Fibroblast of lung (primary cell): ENCODE data around the gene WWOX. TPM values are rescaled to one million over a fixed set of nuclear protein-coding genes. Genes with fewer than 3 reads are reported as not detected.

ENCODE experiments used
- DNase-seq, 2 donors: peaks; one replicate each; pipeline versions ENCODE4 v3.0.0 to v3.0.0-alpha.2; 2010; ENCODE audit warnings: low read depth in 2 of 2
- H2AFZ ChIP-seq: 2 replicates; pipeline ENCODE4 v1.5.1; 2012; ENCODE audit warnings: low read length, control low read depth, inconsistent platforms
- H3K27ac ChIP-seq: 2 replicates; pipeline ENCODE4 v1.5.1; 2011; ENCODE audit warnings: low read length, control low read depth; ENCODE audit not compliant: insufficient read depth
- H3K27me3 ChIP-seq: 2 replicates; pipeline ENCODE4 v1.5.1; 2011; ENCODE audit warnings: mild to moderate bottlenecking, low read length; ENCODE audit not compliant: control insufficient read depth, insufficient read depth
- H3K36me3 ChIP-seq: 2 replicates; pipeline ENCODE4 v1.5.1; 2011; ENCODE audit warnings: low read length; ENCODE audit not compliant: control insufficient read depth, insufficient read depth
- H3K4me1 ChIP-seq: 2 replicates; pipeline ENCODE4 v1.5.1; 2011; ENCODE audit warnings: low read length; ENCODE audit not compliant: control insufficient read depth, insufficient read depth; ENCODE audit errors: extremely low read depth
- H3K4me2 ChIP-seq: 2 replicates; pipeline ENCODE4 v1.5.1; 2011; ENCODE audit warnings: low read length, control low read depth; ENCODE audit not compliant: insufficient read depth; ENCODE audit errors: extremely low read depth
- H3K4me3 ChIP-seq, 4 experiments: fragments of 200-600 bp in 1 of 4; sonication (generic) in 1 of 4; replicated peaks in 1 of 4; 2 replicates each; pipeline ENCODE4 v1.5.1; 2011 to 2016; ENCODE audit warnings: low read length in 4 of 4, low read depth in 3 of 4, mild to moderate bottlenecking in 3 of 4, control low read depth in 2 of 4, inconsistent platforms in 1 of 4, mixed read lengths in 1 of 4; ENCODE audit not compliant: insufficient read depth in 1 of 4; ENCODE audit errors: control extremely low read depth in 1 of 4
- H3K79me2 ChIP-seq: 2 replicates; pipeline ENCODE4 v1.5.1; 2012; ENCODE audit warnings: mild to moderate bottlenecking, low read length, inconsistent platforms; ENCODE audit not compliant: control insufficient read depth, insufficient read depth
- H3K9ac ChIP-seq: 2 replicates; pipeline ENCODE4 v1.5.1; 2011; ENCODE audit warnings: mild to moderate bottlenecking, low read length, control low read depth; ENCODE audit not compliant: insufficient read depth
- H3K9me3 ChIP-seq: 2 replicates; pipeline ENCODE4 v1.5.1; 2012; ENCODE audit warnings: low read depth, low read length; ENCODE audit not compliant: control insufficient read depth, insufficient read depth
- H4K20me1 ChIP-seq: 2 replicates; pipeline ENCODE4 v1.5.1; 2011; ENCODE audit warnings: low read length; ENCODE audit not compliant: control insufficient read depth, insufficient read depth; ENCODE audit errors: extremely low read depth
- EZH2 ChIP-seq: IDR thresholded peaks from 2 replicates; pipeline ENCODE4 v1.5.1; 2012; ENCODE audit warnings: low read length, control low read depth, mild to moderate bottlenecking; ENCODE audit errors: missing control alignments
- polyA plus RNA-seq, 2 donors: library from polyadenylated mRNA; depleted of rRNA in 1 of 2; stranded (reverse) in 1 of 2; unstranded in 1 of 2; fragments of >200 nt; gene quantifications; 2 replicates each; pipeline ENCODE4 v1.2.1, GENCODE V29; 2011 to 2012; ENCODE audit warnings: missing spikeins in 1 of 2
- total RNA-seq: library from RNA; depleted of rRNA; stranded (reverse); fragments of >200 nt; gene quantifications from 2 replicates; pipeline ENCODE4 v1.2.1, GENCODE V29; 2014
- TF ChIP-seq, protein P1 (sequence below), 2 donors: IDR thresholded peaks in 1 of 2; conservative IDR thresholded peaks in 1 of 2; 1 replicate in 1 of 2; 2 replicates in 1 of 2; pipeline ENCODE4 v1.5.1; 2011 to 2012; ENCODE audit warnings: low read length in 2 of 2, control low read depth in 1 of 2, inconsistent platforms in 1 of 2, low read depth in 1 of 2, mild to moderate bottlenecking in 1 of 2

The WWOX gene
- total and polyA plus RNA-seq, 2 donors (not counting 1 experiment from before 2014, with no cell fraction given) = 5.6 to 16.3 TPM

DNA sequence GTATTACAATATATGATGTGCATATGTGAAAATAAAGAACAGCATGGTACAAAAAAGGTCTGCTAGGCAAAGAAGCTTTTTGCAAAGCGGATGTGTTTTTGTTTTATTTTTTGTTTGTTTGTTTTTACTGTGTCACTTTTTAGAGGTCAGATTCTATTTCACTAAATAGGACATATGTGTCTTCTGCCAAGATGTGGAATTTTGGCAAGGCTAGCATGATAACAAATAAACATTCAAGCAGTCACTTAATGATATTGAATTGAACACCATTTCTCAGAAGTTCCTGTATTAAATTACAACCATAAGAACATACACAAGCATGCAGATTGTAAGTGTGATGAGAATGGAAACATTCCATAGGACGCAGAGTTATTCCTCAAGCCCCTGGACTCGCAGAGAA, 492.7 kb downstream of the WWOX start:
- Histone ChIP-seq H3K4me1 (no peaks in the 10 kb centered on the region), H3K27ac (no peak overlapping the region), H3K36me3 (no peaks in the 10 kb centered on the region), H3K79me2 (no peaks in the 10 kb centered on the region), H3K9ac (no peak overlapping the region), H3K27me3 (no peaks in the 10 kb centered on the region), H4K20me1 (no peaks in the 10 kb centered on the region), H3K4me2 (no peak overlapping the region), H3K9me3 (no peaks in the 10 kb centered on the region), H2AFZ (no peak overlapping the region), H3K4me3 (no peak overlapping the region)
- no peak for DNase-seq
- no peak for TF ChIP-seq EZH2

GRCh38 chr16:78593352-78593751, 493.9 kb downstream of the WWOX start:
- no peak overlapping the region for H3K4me2 ChIP-seq
- no peak overlapping the region for H3K9ac ChIP-seq
- no peaks in the 10 kb centered on the region for H3K4me1 ChIP-seq
- no peak for TF ChIP-seq EZH2
- TF ChIP-seq, protein P1, sequence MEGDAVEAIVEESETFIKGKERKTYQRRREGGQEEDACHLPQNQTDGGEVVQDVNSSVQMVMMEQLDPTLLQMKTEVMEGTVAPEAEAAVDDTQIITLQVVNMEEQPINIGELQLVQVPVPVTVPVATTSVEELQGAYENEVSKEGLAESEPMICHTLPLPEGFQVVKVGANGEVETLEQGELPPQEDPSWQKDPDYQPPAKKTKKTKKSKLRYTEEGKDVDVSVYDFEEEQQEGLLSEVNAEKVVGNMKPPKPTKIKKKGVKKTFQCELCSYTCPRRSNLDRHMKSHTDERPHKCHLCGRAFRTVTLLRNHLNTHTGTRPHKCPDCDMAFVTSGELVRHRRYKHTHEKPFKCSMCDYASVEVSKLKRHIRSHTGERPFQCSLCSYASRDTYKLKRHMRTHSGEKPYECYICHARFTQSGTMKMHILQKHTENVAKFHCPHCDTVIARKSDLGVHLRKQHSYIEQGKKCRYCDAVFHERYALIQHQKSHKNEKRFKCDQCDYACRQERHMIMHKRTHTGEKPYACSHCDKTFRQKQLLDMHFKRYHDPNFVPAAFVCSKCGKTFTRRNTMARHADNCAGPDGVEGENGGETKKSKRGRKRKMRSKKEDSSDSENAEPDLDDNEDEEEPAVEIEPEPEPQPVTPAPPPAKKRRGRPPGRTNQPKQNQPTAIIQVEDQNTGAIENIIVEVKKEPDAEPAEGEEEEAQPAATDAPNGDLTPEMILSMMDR (conservative IDR thresholded peaks at IDR 0.05 in 1 of 2, IDR thresholded peaks at IDR 0.05 in 1 of 2; ENCODE audit: low read depth in 1 of 2, low read length in 2 of 2) = no peak
- H3K9me3 ChIP-seq = no peaks in the 10 kb centered on the region
- H3K79me2 ChIP-seq = no peaks in the 10 kb centered on the region
- no peaks in the 10 kb centered on the region for H3K27me3 ChIP-seq
- no peak overlapping the region for H2AFZ ChIP-seq
- no peaks in the 10 kb centered on the region for H4K20me1 ChIP-seq
- H3K27ac ChIP-seq = no peak overlapping the region
- no peak for DNase-seq
- no peaks in the 10 kb centered on the region for H3K36me3 ChIP-seq
- no peak overlapping the region for H3K4me3 ChIP-seq

GRCh38 chr16:78594191-78594590, 494.7 kb downstream of the WWOX start:
- Histone ChIP-seq H3K4me2 (no peak overlapping the region), H3K27ac (no peak overlapping the region), H3K9me3 (no peaks in the 10 kb centered on the region), H3K9ac (no peak overlapping the region), H3K4me1 (no peaks in the 10 kb centered on the region), H3K79me2 (no peaks in the 10 kb centered on the region), H4K20me1 (no peaks in the 10 kb centered on the region), H2AFZ (no peak overlapping the region), H3K27me3 (no peaks in the 10 kb centered on the region), H3K4me3 (no peak overlapping the region), H3K36me3 (no peaks in the 10 kb centered on the region)
- TF ChIP-seq EZH2 = no peak
- TF ChIP-seq, protein P1 (conservative IDR thresholded peaks at IDR 0.05 in 1 of 2, IDR thresholded peaks at IDR 0.05 in 1 of 2; ENCODE audit: low read depth in 1 of 2, low read length in 2 of 2) = no peak
- no peak for DNase-seq
